ENCODE data around the gene CCDC71. TPM values are rescaled to one million over a fixed set of nuclear protein-coding genes. Genes with fewer than 3 reads are reported as not detected.
A peak's percentile ranks its signal among the peaks of the same experiment; 100 is the strongest.

The CCDC71 gene
- total RNA-seq, 4 donors from 2014 or later = 35.2 to 63.7 (median 58.5) TPM

DNA sequence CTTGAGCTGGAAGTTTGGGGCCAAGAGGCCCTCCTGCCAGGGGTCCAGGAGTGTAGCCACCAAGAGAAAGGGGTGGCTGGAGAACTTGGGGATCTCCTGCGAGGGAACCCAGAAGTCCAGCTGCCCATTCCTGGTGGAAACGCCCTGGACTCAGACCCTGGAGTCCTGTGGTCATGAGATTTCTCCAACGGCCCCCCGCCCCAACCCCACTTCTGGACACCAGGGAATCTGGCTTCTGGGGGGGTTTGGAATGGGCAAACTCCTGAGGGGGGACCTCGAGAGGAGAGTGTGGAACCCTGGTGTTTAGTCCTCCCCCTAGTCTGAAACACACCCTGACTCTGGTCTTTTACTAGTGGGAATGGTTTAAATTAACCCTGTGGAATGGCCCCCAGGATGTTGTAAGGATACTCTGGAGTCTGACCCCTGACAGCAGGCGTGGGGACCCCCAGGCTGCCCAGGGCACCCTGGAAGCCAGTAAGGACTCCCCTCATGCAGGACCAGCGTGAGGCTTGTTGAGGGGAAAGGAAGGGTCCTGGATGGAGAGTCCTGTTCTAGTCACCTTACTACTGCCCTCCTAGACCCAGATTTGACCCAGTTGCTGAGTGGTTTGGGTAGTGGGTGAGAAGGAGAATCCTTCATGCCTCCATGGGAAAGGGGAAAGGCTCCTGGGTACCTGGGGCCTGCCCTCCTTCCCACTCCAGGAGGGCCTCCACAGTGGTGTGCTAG, 5.8 kb upstream of the CCDC71 start:
- Histone ChIP-seq H3K36me3 (peaks cover 0 to 10% of the 10 kb centered on the region in 2 donors), H3K4me1 (peaks cover 25 to 43% of the 10 kb centered on the region in 2 donors), H3K27ac (peak overlapping the region; percentile 75 to 90 (median 89)), H3K27me3 (no peaks in the 10 kb centered on the region), H3K9me3 (no peaks in the 10 kb centered on the region), H3K4me3 (replicated peaks in 1 of 3) (peak overlapping the region; percentile 63 to 91 (median 71))
- TF ChIP-seq POLR2A (IDR thresholded peaks at IDR 0.05) = no peak
- TF ChIP-seq, protein P1, sequence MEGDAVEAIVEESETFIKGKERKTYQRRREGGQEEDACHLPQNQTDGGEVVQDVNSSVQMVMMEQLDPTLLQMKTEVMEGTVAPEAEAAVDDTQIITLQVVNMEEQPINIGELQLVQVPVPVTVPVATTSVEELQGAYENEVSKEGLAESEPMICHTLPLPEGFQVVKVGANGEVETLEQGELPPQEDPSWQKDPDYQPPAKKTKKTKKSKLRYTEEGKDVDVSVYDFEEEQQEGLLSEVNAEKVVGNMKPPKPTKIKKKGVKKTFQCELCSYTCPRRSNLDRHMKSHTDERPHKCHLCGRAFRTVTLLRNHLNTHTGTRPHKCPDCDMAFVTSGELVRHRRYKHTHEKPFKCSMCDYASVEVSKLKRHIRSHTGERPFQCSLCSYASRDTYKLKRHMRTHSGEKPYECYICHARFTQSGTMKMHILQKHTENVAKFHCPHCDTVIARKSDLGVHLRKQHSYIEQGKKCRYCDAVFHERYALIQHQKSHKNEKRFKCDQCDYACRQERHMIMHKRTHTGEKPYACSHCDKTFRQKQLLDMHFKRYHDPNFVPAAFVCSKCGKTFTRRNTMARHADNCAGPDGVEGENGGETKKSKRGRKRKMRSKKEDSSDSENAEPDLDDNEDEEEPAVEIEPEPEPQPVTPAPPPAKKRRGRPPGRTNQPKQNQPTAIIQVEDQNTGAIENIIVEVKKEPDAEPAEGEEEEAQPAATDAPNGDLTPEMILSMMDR (IDR thresholded peaks at IDR 0.05) = no peak
- DNase-seq = no peak
- WGBS, 2 donors = 9 to 33% methylated on average over 2 to 5 of the region's 7 CpGs
- intact Hi-C loops (cut with DNase I) = loop anchor here (5.0 to 10.0 kb wide), 3 partner anchors 105 to 263 kb away; partner anchors contain the start of gene C3orf62

GRCh38 chr3:49171119-49171774, 5.1 kb upstream of the CCDC71 start, which contains the start of gene KLHDC8B:
Gene KLHDC8B (plus strand): TSS chr3:49171598. CDS start chr3:49172770, 1,172 bp downstream.
- intact Hi-C loops (cut with DNase I) = loop anchor here (5.0 to 10.0 kb wide), 3 partner anchors 106 to 264 kb away; partner anchors contain the start of gene C3orf62
- H3K27me3 ChIP-seq = no peaks in the 10 kb centered on the region
- H3K4me3 ChIP-seq (replicated peaks in 1 of 3) = peak within 1 kb of the TSS; percentile 63 to 91 (median 71)
- 1 to 2% methylated on average over 13 to 27 of the region's 57 CpGs for WGBS, 2 donors
- H3K9me3 ChIP-seq = no peaks in the 10 kb centered on the region
- DNase-seq = peak; percentile 87 to 90
- peaks cover 0 to 10% of the 10 kb centered on the region in 2 donors for H3K36me3 ChIP-seq
- H3K4me1 ChIP-seq = peaks cover 32 to 43% of the 10 kb centered on the region in 2 donors
- H3K27ac ChIP-seq = peak within 1 kb of the TSS; percentile 75 to 90 (median 89)
- peak in 1 of 2 donors; percentile 80 for TF ChIP-seq POLR2A (IDR thresholded peaks at IDR 0.05)
- TF ChIP-seq, protein P1 (IDR thresholded peaks at IDR 0.05) = peak; percentile 75 to 98 (median 95)

DNA sequence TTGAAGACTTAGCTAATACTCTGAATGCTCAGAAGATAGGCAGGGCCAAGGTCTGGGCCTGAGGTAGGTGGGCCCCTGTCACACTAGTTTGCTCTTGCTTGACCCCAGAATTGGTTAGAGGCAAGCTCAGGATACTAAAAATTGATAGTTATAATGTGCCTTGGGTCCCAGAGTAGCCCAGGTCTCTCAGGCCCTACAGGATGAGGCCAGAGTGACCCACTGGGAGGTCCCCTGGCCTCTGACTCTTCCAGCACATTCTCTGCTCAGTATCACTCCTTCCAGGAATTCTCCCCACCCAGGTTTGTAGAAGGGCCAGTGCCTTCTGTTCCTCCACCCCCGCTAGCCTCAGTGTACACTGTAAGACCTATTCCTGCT, 4.6 kb upstream of the CCDC71 start:
- H3K36me3 ChIP-seq = peaks cover 0 to 6% of the 10 kb centered on the region in 2 donors
- H3K4me3 ChIP-seq (replicated peaks in 1 of 3) = peak overlapping the region in 1 of 3 donors; percentile 91
- H3K27ac ChIP-seq = peak overlapping the region; percentile 75 to 90 (median 89)
- peaks cover 32 to 40% of the 10 kb centered on the region in 2 donors for H3K4me1 ChIP-seq
- TF ChIP-seq POLR2A (IDR thresholded peaks at IDR 0.05) = no peak
- TF ChIP-seq, protein P1 (IDR thresholded peaks at IDR 0.05) = no peak
- no peaks in the 10 kb centered on the region for H3K27me3 ChIP-seq
- H3K9me3 ChIP-seq = no peaks in the 10 kb centered on the region
- intact Hi-C loops (cut with DNase I) = loop anchor here (5.0 to 10.0 kb wide), 3 partner anchors 107 to 264 kb away; partner anchors contain the start of gene C3orf62
- 0 to 11% methylated on average over 1 of the region's 1 CpG for WGBS, 2 donors
- DNase-seq = no peak

DNA sequence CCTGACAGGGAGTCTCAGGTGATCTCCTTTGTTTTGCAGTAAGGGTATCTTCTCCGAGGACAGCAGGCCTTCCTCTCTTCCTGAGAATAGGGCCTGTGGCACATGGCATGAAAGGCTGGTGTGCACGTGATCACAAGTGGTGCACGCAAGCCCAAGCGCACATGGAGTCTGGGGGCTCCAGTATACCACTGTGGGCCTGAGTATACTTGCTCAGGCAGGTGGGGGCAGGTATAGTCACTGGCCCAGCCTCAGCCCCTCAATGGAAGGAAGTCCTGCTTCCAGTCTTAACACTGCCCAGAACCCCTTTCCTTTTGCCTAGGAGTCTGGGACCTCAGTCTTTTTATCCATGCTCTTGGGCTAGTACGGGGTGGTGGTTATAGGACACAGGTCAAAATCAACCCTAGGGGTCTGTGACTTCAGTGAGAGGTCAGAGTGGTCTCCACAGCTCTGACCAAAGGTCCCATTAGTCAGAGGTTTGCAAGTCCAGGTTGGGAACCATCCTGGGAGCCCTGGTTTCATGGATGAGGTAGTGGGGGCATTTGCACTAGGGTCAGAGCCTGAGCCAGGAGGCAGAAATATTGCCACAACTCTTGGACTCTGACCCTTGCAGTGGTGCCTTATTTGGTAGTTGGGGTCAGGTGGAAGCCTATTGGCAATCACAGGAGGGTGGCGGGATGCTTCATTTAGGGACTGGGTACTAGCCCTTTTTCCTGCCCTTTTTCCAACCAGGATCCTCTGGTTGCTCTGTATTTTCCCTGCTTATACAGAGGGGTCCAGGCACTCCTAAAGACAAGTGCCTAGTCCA, 823 bp upstream of the CCDC71 start:
- intact Hi-C loops (cut with DNase I) = no loop called here
- no peaks in the 10 kb centered on the region for H3K9me3 ChIP-seq
- no peaks in the 10 kb centered on the region for H3K27me3 ChIP-seq
- no peak for DNase-seq
- H3K4me3 ChIP-seq (replicated peaks in 1 of 3) = peak overlapping the region in 1 of 3 donors; percentile 95
- H3K4me1 ChIP-seq = peaks cover 18 to 25% of the 10 kb centered on the region in 2 donors
- H3K27ac ChIP-seq = peak overlapping the region in 2 of 3 donors; percentile 89 to 96
- H3K36me3 ChIP-seq = peaks cover 12% of the 10 kb centered on the region in 2 donors
- no peak for TF ChIP-seq POLR2A (IDR thresholded peaks at IDR 0.05)
- TF ChIP-seq, protein P1 (IDR thresholded peaks at IDR 0.05) = no peak
- 92% methylated on average over 2 to 5 of the region's 6 CpGs for WGBS, 2 donors
